Memory B cell (primary cell): Measurements from ENCODE around the gene SMIM24.
"Not testable (repeated sequence)": the region's sequence is repeated elsewhere in the genome, so short reads cannot be mapped to it uniquely, and the experiment has no call there.

Experiments
- ATAC-seq: fragments of 150-1000 bp; cut with Tn5 transposase; 2 replicates; pipeline ENCODE4 v1.10.0; 2021; ENCODE audit warnings: low read depth, mild to moderate bottlenecking, moderate library complexity
- DNase-seq, 2 donors: peaks; one replicate each; pipeline ENCODE4 v3.0.0; 2022; ENCODE audit warnings: low spot score in 2 of 2
- H3K27ac Mint-ChIP-seq: one replicate; pipeline ENCODE4 v1.8.0; 2022; ENCODE audit warnings: mild to moderate bottlenecking, moderate library complexity, mixed read lengths
- H3K27me3 Mint-ChIP-seq: one replicate; pipeline ENCODE4 v1.8.0; 2022; ENCODE audit warnings: mixed read lengths
- H3K36me3 Mint-ChIP-seq: one replicate; pipeline ENCODE4 v1.8.0; 2022; ENCODE audit warnings: mild to moderate bottlenecking, mixed read lengths
- H3K4me1 Mint-ChIP-seq: one replicate; pipeline ENCODE4 v1.8.0; 2022; ENCODE audit warnings: mixed read lengths
- H3K4me3 Mint-ChIP-seq: one replicate; pipeline ENCODE4 v1.8.0; 2022; ENCODE audit warnings: mild to moderate bottlenecking, moderate library complexity, mixed read lengths
- H3K9me3 Mint-ChIP-seq: one replicate; pipeline ENCODE4 v1.8.0; 2022; ENCODE audit warnings: mixed read lengths

SMIM24 gene

DNA sequence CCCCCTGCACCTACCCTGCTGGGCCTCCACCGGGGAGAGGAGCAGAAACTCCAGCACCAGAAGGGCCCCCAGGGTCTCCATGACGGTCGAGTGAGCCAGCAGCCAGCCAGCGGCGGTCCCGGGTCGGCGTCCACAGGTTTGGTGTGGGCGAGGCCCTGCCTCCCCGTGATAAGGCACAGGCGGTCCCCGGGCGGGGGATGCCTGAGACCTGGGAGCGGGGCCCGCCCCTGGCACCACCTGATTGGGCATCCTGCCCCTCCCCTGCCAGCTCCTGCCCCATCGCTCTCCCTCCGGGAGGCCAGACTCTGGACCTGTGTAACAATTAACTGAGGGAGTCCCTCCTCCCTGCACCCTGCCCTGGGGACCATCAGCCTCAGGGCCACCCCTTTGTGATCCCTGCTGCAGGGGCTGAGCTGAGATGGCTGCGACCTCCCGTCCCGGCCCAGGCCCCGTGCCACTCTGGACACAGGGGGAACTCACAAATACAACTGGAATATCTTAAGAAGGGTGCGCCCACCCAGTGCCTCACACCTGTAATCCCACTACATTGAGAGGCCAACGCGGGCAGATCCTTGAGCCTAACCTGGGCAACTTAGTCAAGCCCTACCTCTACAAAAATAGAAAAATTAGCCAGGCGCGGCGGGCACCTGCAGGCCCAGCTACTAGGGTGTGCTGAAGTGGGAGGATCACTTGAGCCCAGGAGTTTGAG, at the start of gene SMIM24:
Gene SMIM24, minus strand, starts transcription at position 143 of the 709 bp plus-strand sequence. Its CDS starts 62 bp downstream, at position 81.
- H3K27me3 Mint-ChIP-seq, result peaks cover 22% of the 10 kb centered on the region
- peak within 1 kb of the TSS; percentile 19 for H3K4me3 Mint-ChIP-seq
- H3K4me1 Mint-ChIP-seq, result peaks cover 23% of the 10 kb centered on the region
- peaks cover 3% of the 10 kb centered on the region for H3K36me3 Mint-ChIP-seq
- H3K9me3 Mint-ChIP-seq, result peaks cover 2% of the 10 kb centered on the region
- ATAC-seq, result no peak
- DNase-seq, result no peak
- H3K27ac Mint-ChIP-seq, result no peak within 1 kb of the TSS

DNA sequence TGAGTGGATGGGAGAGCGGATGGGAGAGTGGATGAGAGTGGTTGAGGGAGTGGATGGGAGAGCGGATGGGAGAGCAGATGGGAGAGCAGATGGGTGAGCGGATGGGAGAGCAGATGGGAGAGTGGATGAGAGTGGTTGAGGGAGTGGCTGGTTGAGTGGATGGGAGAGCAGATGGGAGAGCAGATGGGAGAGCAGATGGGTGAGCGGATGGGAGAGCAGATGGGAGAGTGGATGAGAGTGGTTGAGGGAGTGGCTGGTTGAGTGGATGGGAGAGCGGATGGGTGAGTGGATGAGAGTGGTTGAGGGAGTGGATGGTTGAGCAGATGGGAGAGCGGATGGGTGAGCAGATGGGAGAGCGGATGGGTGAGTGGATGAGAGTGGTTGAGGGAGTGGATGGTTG, 49.0 kb upstream of the SMIM24 start:
- H3K27me3 Mint-ChIP-seq, DNase-seq, H3K4me1 Mint-ChIP-seq, H3K4me3 Mint-ChIP-seq, H3K27ac Mint-ChIP-seq, ATAC-seq, H3K9me3 Mint-ChIP-seq: not testable (repeated sequence)
- peaks cover 15% of the 10 kb centered on the region for H3K36me3 Mint-ChIP-seq

DNA sequence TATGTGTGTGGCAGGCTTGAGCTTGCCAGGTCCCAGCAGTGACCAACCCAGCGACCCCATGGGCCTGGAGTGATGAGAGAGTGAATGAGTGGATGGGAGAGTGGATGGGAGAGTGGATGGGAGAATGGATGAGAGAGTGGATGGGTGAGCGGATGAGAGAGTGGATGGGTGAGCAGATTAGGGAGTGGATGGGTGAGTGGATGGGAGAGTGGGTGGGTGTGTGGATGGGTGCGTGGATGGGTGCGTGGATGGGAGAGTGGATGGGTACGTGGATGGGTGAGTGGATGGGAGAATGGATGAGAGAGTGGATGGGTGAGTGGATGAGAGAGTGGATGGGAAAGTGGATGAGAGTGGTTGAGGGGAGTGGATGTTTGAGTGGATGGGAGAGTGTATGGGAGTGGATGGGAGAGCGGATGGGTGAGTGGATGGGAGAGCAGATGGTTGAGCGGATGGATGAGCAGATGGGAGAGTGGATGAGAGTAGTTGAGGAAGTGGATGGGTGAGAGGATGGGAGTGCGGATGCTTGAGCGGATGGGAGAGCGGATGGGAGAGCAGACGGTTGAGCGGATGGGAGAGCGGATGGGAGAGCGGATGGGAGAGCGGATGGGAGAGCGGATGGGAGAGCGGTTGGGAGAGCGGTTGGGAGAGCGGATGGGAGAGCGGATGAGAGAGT, 48.4 kb upstream of the SMIM24 start:
- DNase-seq (no peak), ATAC-seq (no peak)
- no peak overlapping the region for H3K4me3 Mint-ChIP-seq
- no peak overlapping the region for H3K27ac Mint-ChIP-seq
- no peaks in the 10 kb centered on the region for H3K9me3 Mint-ChIP-seq
- H3K27me3 Mint-ChIP-seq, result no peaks in the 10 kb centered on the region
- no peaks in the 10 kb centered on the region for H3K4me1 Mint-ChIP-seq
- peaks cover 18% of the 10 kb centered on the region for H3K36me3 Mint-ChIP-seq

DNA sequence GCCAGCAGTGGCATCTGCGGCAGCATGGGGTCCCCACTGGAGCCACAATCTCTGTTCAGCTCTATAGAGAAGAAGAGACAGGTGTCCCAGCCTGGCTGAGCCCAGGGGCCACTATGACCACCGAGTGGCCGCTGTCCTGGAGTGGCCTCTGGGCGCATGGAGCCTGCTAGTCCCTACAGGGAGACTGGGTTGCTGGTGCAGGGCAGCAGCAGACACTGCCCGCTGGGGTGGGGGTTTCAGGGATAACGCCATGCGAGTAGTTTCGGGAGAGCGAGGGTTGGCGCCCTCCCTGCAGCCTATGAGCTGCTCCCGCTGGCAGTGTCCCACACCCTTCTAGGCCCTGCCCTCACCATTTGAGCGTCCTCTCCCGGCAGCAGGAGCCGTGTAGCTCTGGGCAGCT, 47.8 kb upstream of the SMIM24 start:
- ATAC-seq, result no peak

DNA sequence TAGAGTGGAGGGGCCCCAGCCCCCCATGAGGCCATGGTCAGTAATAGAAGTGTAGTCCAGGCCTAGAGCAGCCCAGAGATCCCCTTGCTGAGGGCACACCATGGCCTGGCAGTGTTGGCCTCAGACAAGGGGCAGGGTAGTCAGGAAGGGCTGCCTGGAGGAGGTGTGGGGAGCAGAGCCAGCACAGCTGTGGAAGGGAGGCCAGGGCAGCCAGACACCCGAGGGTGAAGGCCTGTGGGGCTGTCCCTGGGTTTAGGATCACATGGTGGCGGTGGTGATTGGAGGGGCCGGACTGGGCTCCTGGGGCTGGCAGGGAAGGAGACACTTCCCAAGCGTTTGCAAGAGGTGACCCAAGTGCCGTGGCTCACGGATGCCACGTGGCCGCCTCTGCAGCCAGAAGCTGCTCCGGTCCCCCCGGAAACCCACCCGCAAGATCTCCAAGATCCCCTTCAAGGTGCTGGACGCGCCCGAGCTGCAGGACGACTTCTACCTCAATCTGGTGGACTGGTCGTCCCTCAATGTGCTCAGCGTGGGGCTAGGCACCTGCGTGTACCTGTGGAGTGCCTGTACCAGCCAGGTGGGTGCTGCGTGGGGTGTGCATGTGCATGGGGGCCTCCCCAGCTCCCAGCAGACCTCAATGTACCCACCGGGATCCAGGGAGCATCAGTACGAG, 47.0 kb upstream of the SMIM24 start:
- ATAC-seq (no peak), DNase-seq (no peak)
- Mint-ChIP-seq H3K9me3 (no peaks in the 10 kb centered on the region), H3K36me3 (peaks cover 12% of the 10 kb centered on the region), H3K4me1 (no peaks in the 10 kb centered on the region), H3K27ac (peak overlapping the region; percentile 58), H3K4me3 (no peak overlapping the region), H3K27me3 (no peaks in the 10 kb centered on the region)

More for the DNA sequence above, 47.8 kb upstream of the SMIM24 start:
- Mint-ChIP-seq H3K27ac (no peak overlapping the region), H3K36me3 (peaks cover 14% of the 10 kb centered on the region), H3K4me3 (no peak overlapping the region), H3K9me3 (no peaks in the 10 kb centered on the region), H3K4me1 (no peaks in the 10 kb centered on the region), H3K27me3 (no peaks in the 10 kb centered on the region)
- DNase-seq, result no peak

DNA sequence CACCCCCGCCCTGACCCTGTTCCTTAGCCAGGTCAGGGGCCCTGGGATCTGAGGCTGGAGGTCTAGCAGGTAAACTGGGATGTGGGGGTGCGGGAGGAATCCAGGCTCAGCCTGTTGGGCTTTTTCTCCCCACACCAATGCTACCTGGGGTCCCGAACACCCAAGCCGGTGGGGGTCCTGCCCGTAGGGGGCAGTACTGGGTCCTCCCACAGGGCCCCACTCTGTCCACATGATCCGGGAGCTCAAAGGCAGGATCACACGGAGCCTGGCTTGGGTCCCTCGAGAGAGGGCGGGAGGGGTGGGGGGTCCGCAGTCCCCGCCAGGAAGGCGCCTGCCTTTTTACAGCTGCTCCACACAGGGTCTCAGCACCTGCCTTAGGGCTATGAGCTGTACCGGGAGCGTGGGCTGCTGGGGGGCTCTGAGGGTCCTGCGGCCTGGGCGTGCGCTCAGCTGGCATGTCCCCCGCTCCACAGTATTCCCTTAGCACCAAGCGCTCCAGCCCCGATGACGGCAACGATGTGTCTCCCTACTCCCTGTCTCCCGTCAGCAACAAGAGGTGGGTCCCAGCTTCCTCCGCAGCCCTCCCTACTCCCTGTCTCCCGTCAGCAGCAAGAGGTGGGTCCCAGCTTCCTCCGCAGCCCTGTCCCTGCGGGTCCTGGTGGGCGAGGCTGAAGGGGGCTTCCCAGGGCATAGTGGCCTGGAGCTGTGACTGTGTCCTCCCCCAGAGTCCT, 46.3 kb upstream of the SMIM24 start:
- H3K9me3 Mint-ChIP-seq, result no peaks in the 10 kb centered on the region
- H3K27me3 Mint-ChIP-seq, result no peaks in the 10 kb centered on the region
- DNase-seq (no peak), ATAC-seq (no peak)
- H3K4me1 Mint-ChIP-seq, result peaks cover 2% of the 10 kb centered on the region
- H3K27ac Mint-ChIP-seq, result peak overlapping the region; percentile 58
- no peak overlapping the region for H3K4me3 Mint-ChIP-seq
- peaks cover 14% of the 10 kb centered on the region for H3K36me3 Mint-ChIP-seq

DNA sequence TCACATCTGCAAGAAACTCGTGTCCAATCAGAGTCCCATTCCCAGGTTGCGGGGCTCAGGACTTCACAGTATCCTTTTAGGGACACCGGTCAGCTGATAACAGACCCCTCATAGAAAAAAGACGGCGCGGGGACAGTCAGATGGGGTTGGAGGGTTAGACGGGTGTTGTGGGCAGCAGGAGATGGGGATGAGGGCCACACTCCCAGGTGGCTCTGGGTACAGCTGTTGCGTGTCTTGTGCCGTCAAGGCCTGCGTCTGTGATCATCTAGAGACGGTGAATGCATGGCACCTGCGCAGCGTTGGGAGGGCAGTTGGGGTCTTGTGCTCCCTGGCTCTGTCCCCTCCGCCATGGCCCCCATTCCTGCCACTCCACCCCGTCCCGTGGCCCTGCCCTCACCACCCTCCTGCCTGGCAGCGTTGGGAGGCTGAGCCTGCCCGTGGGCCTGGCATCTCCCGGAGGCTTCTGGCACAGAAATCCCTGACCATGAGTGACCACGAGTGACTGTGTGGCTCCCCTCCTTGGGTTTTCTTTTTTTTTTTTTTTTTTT, 44.7 kb upstream of the SMIM24 start:
- no peak for ATAC-seq
- no peaks in the 10 kb centered on the region for H3K27me3 Mint-ChIP-seq
- H3K36me3 Mint-ChIP-seq, result peaks cover 19% of the 10 kb centered on the region
- no peak overlapping the region for H3K4me3 Mint-ChIP-seq
- H3K9me3 Mint-ChIP-seq, result no peaks in the 10 kb centered on the region
- H3K4me1 Mint-ChIP-seq, result peaks cover 7% of the 10 kb centered on the region
- DNase-seq, result no peak
- H3K27ac Mint-ChIP-seq, result no peak overlapping the region

DNA sequence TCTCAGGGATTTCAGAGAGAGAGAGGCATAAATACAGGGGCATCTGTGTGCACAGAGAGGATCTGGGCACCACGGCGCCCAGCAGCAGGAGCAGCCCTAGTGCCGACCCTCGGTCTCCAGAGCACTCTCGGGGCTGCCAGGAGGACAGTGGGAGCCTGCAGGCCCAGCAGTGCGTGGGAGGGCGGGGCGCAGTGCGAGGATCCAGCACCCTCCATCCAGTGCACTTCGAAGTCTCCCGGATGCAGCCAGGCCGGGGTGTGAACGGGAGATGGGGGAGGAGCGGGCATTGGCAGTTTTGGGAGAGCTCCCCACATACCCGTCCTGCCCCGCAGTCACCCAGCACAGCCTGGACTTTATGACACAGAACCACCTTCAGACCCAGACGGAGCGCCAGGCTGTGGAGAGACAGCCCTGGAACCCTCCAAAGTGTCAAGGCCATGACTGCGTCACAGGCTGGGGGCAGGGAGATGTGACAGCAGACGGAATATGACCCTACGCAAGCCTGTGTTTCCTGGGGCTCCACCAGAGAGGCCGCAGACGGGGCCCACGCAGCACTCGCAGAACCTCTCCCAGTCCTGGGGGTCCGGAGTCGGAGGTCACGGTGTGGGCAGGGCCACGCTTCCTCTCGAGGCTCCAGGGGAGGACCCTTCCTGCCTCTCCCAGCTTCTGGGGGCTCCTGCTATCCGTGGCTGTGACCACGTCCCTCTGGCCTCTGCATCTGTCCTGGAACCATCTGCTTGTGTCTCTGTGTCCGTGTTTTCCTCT, 43.9 kb upstream of the SMIM24 start:
- Mint-ChIP-seq H3K27ac (peak overlapping the region; percentile 38), H3K9me3 (no peaks in the 10 kb centered on the region), H3K36me3 (peaks cover 21% of the 10 kb centered on the region), H3K4me1 (peaks cover 10% of the 10 kb centered on the region), H3K4me3 (no peak overlapping the region), H3K27me3 (no peaks in the 10 kb centered on the region)
- no peak for DNase-seq
- ATAC-seq, result no peak

DNA sequence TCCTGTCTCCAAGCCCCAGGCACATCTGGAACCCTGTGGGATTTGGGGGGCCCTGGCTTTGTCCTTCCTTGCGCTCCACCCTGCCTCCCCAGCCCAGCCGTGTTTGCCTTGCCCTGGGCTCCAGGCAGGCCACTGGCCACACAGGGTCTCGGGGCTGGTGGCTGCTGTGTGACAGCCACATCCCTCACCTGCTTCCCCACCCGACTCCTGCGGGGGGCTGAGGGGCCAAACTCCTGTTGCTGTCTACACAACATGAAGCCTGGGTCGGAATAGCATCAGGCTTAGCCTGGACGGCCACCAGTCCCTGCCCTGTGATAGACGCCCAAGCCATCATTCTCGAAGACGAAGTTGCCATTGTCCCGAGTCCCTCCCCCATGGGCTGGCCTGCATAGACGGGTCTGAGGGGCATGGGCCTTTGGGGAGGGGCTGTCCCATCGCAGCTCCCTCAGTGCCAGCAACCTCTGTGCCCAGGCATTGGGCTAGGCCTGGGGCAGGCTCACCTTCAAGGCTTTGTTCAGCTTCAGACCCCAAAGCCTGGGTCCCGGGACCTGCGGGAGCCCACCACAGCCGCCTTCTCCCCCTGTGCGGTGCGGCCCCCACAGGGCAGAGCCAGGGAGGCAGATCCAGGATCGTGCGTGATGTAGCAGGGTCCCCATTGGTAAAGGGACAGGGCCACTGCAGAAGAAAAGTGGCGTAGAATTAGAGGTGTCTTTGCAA, 43.2 kb upstream of the SMIM24 start:
- peak overlapping the region; percentile 38 for H3K27ac Mint-ChIP-seq
- no peaks in the 10 kb centered on the region for H3K27me3 Mint-ChIP-seq
- ATAC-seq (no peak), DNase-seq (no peak)
- peaks cover 11% of the 10 kb centered on the region for H3K4me1 Mint-ChIP-seq
- no peak overlapping the region for H3K4me3 Mint-ChIP-seq
- H3K9me3 Mint-ChIP-seq, result no peaks in the 10 kb centered on the region
- peaks cover 21% of the 10 kb centered on the region for H3K36me3 Mint-ChIP-seq

DNA sequence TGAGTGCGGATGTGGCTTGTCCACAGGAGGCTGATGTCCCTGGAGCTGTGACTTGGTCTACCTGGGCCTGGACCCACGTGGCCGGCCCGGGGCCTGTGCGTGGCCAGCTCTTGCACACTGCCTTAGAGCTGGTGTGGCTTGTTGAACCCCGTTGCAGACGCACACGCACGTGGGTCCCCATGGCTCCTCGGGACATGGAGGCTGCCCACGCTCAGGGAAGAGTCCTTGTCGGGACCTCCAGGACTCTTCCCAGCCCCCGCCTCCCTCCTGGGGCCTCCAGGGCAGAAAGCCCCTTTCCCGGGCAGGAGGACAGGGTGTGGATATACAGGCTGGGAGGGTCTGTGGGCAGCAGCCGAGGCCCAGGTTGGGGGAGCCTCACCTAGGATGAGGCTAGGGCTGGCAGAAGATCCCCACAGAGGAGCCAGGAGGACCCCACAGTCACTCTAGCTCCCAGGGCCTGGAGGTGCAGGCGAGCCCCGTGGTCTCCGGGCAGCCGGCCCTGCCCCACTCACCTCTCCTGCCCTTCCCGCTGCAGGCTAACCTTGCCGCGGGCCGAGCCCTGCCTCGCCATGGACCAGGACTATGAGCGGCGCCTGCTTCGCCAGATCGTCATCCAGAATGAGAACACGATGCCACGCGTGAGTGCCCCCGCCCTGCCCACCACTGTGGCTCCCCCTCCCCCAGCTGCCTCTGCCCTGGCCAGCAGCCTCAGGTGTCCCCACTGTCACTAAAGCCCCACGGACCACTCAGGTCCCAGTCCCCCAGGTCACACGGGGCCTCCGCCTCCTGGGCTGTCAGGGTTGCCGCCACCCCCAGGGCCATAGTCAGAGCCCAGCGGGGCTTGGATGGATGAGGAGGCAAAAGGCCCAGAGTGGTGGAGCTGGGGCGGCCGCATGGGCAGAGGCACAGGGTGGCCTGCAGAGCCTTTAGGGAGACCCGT, 42.4 kb upstream of the SMIM24 start:
- no peaks in the 10 kb centered on the region for H3K9me3 Mint-ChIP-seq
- no peak overlapping the region for H3K4me3 Mint-ChIP-seq
- no peak for DNase-seq
- peaks cover 11% of the 10 kb centered on the region for H3K4me1 Mint-ChIP-seq
- no peak overlapping the region for H3K27ac Mint-ChIP-seq
- ATAC-seq, result no peak
- H3K36me3 Mint-ChIP-seq, result peaks cover 20% of the 10 kb centered on the region
- no peaks in the 10 kb centered on the region for H3K27me3 Mint-ChIP-seq

DNA sequence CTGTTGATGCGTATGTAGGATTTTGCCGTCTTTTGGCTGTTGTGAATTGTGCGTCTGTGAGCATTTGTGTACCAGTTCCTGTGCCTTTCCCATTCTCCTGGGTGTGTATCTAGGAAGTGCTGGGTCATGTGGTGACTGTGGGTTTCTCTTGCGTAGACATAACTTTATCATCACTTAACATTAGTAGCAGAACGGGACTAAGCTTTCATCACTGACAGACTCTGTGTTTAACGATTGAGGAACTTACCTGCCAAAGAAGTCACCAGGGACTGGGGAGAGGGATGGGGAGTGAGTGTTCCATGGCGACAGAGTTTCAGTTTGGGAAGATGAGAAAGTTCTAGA, 40.8 kb upstream of the SMIM24 start:
- no peaks in the 10 kb centered on the region for H3K9me3 Mint-ChIP-seq
- H3K4me3 Mint-ChIP-seq, result no peak overlapping the region
- no peak for ATAC-seq
- no peaks in the 10 kb centered on the region for H3K27me3 Mint-ChIP-seq
- no peak for DNase-seq
- H3K27ac Mint-ChIP-seq, result no peak overlapping the region
- peaks cover 19% of the 10 kb centered on the region for H3K4me1 Mint-ChIP-seq
- H3K36me3 Mint-ChIP-seq, result peaks cover 16% of the 10 kb centered on the region
